Body of pancreas (tissue), 4 donors: ENCODE data around the gene FOXC1. TPM values are rescaled to one million over a fixed set of nuclear protein-coding genes. Genes with fewer than 3 reads are reported as not detected.

Experiments
- ATAC-seq: fragments of 150-250 bp; one replicate; pipeline ENCODE4 v1.9.1; 2016
- DNase-seq, 4 donors: peaks; one replicate each; pipeline ENCODE4 v3.0.0-alpha.2; 2019
- H3K27ac ChIP-seq, 4 donors: fragments of 200-600 bp; sonication (generic); 1 replicate in 3 of 4; 2 replicates in 1 of 4; pipeline versions ENCODE4 v1.5.1 to v1.6.1; 2016 to 2019; ENCODE audit warnings: mild to moderate bottlenecking in 1 of 4, mixed read lengths in 1 of 4, moderate library complexity in 1 of 4
- H3K27me3 ChIP-seq, 2 donors: fragments of 200-600 bp; sonication (generic); one replicate each; pipeline ENCODE4 v1.6.0; 2016; ENCODE audit warnings: mild to moderate bottlenecking in 1 of 2
- H3K36me3 ChIP-seq, 2 donors: fragments of 200-600 bp; sonication (generic); replicated peaks in 1 of 2; 2 replicates each; pipeline ENCODE4 v1.5.1; 2016; ENCODE audit warnings: low read depth in 2 of 2; ENCODE audit not compliant: insufficient read depth in 1 of 2
- H3K4me1 ChIP-seq: fragments of 200-600 bp; sonication (generic); one replicate; pipeline ENCODE4 v1.6.0; 2016
- H3K4me3 ChIP-seq, 2 donors: fragments of 200-600 bp; sonication (generic); 1 replicate in 1 of 2; 2 replicates in 1 of 2; pipeline ENCODE4 v1.5.1; 2016 to 2019
- H3K9me3 ChIP-seq, 3 donors: fragments of 200-600 bp; sonication (generic); 1 replicate in 2 of 3; 2 replicates in 1 of 3; pipeline ENCODE4 v1.5.1; 2016
- POLR2A ChIP-seq, 3 donors: fragments of 450-650 bp; IDR thresholded peaks; one replicate each; pipeline ENCODE4 v1.6.1; 2016; ENCODE audit warnings: antibody characterized with exemption in 3 of 3, mild to moderate bottlenecking in 2 of 3
- WGBS, 2 donors: methylation state at CpG; one replicate each; pipeline ENCODE4 v1.1.5; 2017; 5-methylcytosine and 5-hydroxymethylcytosine counted together
- intact Hi-C: fragments of 100-400 bp; cut with DNase I; formaldehyde crosslinking; loops from one replicate; pipeline ENCODE4 v1.15.1; 2023
- total RNA-seq, 2 donors: library from RNA; depleted of rRNA; stranded (reverse); fragments of >200 nt; gene quantifications; one replicate each; pipeline ENCODE4 v1.1.0, GENCODE V29; 2016
- TF ChIP-seq, protein P1 (sequence below), 7 experiments: fragments of 450-650 bp in 4 of 7; fragments of 200-600 bp in 3 of 7; sonication (generic) in 3 of 7; IDR thresholded peaks; one replicate each; pipeline ENCODE4 v1.5.1; 2016 to 2019; ENCODE audit warnings: antibody characterized with exemption in 7 of 7

The FOXC1 gene
- total RNA-seq, 2 donors from 2014 or later: 2.0 to 3.6 TPM

DNA sequence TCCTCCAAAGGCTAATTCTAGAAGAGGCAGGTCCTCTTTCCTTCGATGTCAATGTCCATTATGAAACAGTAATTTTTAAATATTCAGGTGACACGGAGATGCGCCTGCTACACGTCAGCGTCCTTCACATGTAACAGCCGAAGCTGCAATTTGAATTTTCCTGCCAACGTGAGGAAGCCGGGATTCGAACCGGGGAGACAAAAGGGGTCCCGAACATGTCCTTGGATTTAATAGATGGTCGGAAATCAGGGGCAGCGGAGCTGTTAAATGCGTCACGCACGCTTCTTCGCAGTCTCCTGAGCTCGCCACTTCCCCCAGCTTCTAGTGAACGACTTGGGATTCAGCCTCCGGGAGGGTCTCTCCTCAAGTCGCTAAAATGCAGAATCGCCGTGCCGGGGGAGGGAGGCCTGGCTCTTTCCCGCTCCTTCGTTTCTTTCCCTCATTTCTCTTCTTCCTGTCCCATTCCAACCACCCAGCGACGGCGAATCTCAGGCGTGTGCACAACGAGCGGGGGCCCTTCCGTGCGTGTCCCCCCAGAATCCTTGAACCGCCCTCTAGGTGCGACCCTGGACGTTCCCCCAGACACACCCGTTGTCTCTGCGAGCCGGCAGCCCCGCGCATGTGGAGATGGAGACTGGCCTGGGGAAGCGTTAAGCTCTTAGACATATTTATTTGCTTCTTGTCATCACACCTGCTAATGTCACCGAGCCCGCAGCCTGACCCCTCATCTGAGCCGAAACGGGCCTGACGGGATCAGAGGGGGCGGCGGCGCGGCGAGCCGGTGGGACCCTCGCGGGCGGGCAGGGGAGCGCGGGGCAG is 1.3 kb upstream of the FOXC1 start:
- H3K27ac ChIP-seq: no peak overlapping the region
- no peaks in the 10 kb centered on the region for H3K36me3 ChIP-seq
- H3K4me1 ChIP-seq: peaks cover 70% of the 10 kb centered on the region
- ATAC-seq (no peak), DNase-seq (peak in 1 of 4 donors; percentile 19)
- peaks cover 0 to 49% of the 10 kb centered on the region in 2 donors for H3K27me3 ChIP-seq
- intact Hi-C loops: no loop called here
- no peaks in the 10 kb centered on the region for H3K9me3 ChIP-seq
- H3K4me3 ChIP-seq: no peak overlapping the region
- 7 to 20% methylated on average over 53 to 59 of the region's 59 CpGs for WGBS, 2 donors
- TF ChIP-seq POLR2A (IDR thresholded peaks at IDR 0.05): no peak
- TF ChIP-seq, protein P1, sequence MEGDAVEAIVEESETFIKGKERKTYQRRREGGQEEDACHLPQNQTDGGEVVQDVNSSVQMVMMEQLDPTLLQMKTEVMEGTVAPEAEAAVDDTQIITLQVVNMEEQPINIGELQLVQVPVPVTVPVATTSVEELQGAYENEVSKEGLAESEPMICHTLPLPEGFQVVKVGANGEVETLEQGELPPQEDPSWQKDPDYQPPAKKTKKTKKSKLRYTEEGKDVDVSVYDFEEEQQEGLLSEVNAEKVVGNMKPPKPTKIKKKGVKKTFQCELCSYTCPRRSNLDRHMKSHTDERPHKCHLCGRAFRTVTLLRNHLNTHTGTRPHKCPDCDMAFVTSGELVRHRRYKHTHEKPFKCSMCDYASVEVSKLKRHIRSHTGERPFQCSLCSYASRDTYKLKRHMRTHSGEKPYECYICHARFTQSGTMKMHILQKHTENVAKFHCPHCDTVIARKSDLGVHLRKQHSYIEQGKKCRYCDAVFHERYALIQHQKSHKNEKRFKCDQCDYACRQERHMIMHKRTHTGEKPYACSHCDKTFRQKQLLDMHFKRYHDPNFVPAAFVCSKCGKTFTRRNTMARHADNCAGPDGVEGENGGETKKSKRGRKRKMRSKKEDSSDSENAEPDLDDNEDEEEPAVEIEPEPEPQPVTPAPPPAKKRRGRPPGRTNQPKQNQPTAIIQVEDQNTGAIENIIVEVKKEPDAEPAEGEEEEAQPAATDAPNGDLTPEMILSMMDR (IDR thresholded peaks at IDR 0.05): no peak

DNA sequence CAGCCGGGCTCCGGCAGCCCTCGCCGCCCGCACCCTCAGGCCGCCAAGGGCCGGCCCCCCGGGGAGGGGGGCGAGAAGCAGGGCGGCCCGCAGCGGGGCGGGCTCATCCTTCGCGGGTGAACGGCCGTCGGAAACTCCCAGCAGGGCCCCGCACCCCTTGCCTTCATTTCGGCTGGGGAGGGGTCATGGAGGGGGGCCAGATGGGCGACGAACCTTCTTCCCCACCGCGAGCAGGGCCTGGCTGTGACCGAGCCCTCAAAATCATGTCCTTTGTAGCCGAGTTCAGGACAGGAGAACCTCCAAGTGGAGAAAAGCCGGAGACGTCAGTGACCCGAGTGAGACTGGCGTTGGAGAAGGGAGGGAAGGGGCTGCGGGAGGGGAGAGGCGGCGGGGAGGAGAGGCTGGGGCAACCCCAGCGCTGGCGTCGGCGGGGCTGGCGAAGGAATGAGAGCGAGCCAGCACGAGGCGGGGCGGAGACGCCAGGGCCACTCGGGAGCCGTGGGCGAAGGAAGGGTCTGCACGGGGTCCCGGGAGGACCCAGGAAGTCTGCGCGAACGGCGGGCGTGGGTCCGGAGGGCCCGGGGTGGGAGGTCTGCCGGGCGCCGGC is 571 bp upstream of the FOXC1 start:
- H3K9me3 ChIP-seq: no peaks in the 10 kb centered on the region
- no peak for TF ChIP-seq POLR2A (IDR thresholded peaks at IDR 0.05)
- TF ChIP-seq, protein P1 (IDR thresholded peaks at IDR 0.05): no peak
- H3K36me3 ChIP-seq: no peaks in the 10 kb centered on the region
- DNase-seq (peak in 3 of 4 donors; percentile 30 to 49 (median 35)), ATAC-seq (peak; percentile 8)
- whole genome bisulfite sequencing, 2 donors: 0 to 2% methylated on average over 14 to 45 of the region's 58 CpGs
- peaks cover 73% of the 10 kb centered on the region for H3K4me1 ChIP-seq
- intact Hi-C loops: no loop called here
- H3K27ac ChIP-seq: peak overlapping the region in 3 of 4 donors; percentile 56 to 87 (median 66)
- no peak overlapping the region for H3K4me3 ChIP-seq
- peaks cover 0 to 54% of the 10 kb centered on the region in 2 donors for H3K27me3 ChIP-seq

DNA sequence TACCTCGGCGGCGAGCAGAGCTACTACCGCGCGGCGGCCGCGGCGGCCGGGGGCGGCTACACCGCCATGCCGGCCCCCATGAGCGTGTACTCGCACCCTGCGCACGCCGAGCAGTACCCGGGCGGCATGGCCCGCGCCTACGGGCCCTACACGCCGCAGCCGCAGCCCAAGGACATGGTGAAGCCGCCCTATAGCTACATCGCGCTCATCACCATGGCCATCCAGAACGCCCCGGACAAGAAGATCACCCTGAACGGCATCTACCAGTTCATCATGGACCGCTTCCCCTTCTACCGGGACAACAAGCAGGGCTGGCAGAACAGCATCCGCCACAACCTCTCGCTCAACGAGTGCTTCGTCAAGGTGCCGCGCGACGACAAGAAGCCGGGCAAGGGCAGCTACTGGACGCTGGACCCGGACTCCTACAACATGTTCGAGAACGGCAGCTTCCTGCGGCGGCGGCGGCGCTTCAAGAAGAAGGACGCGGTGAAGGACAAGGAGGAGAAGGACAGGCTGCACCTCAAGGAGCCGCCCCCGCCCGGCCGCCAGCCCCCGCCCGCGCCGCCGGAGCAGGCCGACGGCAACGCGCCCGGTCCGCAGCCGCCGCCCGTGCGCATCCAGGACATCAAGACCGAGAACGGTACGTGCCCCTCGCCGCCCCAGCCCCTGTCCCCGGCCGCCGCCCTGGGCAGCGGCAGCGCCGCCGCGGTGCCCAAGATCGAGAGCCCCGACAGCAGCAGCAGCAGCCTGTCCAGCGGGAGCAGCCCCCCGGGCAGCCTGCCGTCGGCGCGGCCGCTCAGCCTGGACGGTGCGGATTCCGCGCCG is 994 bp downstream of the FOXC1 start:
- ATAC-seq (peak; percentile 2), DNase-seq (peak in 3 of 4 donors; percentile 26 to 42 (median 40))
- Histone ChIP-seq H3K4me1 (peaks cover 65% of the 10 kb centered on the region), H3K27ac (peak overlapping the region; percentile 54 to 92 (median 84)), H3K4me3 (no peak overlapping the region), H3K9me3 (no peaks in the 10 kb centered on the region), H3K36me3 (no peaks in the 10 kb centered on the region), H3K27me3 (peaks cover 0 to 50% of the 10 kb centered on the region in 2 donors)
- TF ChIP-seq, protein P1 (IDR thresholded peaks at IDR 0.05): no peak
- no peak for TF ChIP-seq POLR2A (IDR thresholded peaks at IDR 0.05)
- WGBS, 2 donors: 0 to 2% methylated on average over 11 to 76 of the region's 101 CpGs
- intact Hi-C loops: loop anchor here (5.0 kb wide), 1 partner anchor 492 kb away; no protein-coding TSS in a partner anchor

DNA sequence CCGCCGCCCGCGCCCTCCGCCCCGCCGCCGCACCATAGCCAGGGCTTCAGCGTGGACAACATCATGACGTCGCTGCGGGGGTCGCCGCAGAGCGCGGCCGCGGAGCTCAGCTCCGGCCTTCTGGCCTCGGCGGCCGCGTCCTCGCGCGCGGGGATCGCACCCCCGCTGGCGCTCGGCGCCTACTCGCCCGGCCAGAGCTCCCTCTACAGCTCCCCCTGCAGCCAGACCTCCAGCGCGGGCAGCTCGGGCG is 1.5 kb downstream of the FOXC1 start:
- H3K9me3 ChIP-seq: no peaks in the 10 kb centered on the region
- H3K27ac ChIP-seq: peak overlapping the region in 3 of 4 donors; percentile 80 to 92 (median 87)
- peaks cover 64% of the 10 kb centered on the region for H3K4me1 ChIP-seq
- 0% methylated on average over 2 of the region's 38 CpGs; no CpG with 5 or more reads in 1 of the 2 donors for WGBS, 2 donors
- H3K4me3 ChIP-seq: no peak overlapping the region
- intact Hi-C loops: loop anchor here (5.0 kb wide), 1 partner anchor 491 kb away; no protein-coding TSS in a partner anchor
- H3K36me3 ChIP-seq: no peaks in the 10 kb centered on the region
- peaks cover 0 to 47% of the 10 kb centered on the region in 2 donors for H3K27me3 ChIP-seq
- TF ChIP-seq POLR2A (IDR thresholded peaks at IDR 0.05): peak in 1 of 3 donors; percentile 14
- TF ChIP-seq, protein P1 (IDR thresholded peaks at IDR 0.05): peak in 3 of 7 experiments; percentile 19 to 39 (median 38)
- DNase-seq (peak in 2 of 4 donors; percentile 39 to 54), ATAC-seq (peak; percentile 26)
